T-helper 2 cell treated with Interferon-gamma antibody and Interleukin-4, amounts not matched to agents 100 ng/mL and 5 ng/mL, for 36 hours (primary cell): ENCODE measurements around the gene TJP2. TPM values are rescaled to one million over a fixed set of nuclear protein-coding genes. Genes with fewer than 3 reads are reported as not detected.
"Not testable (repeated sequence)": the region's sequence is repeated elsewhere in the genome, so short reads cannot be mapped to it uniquely, and the experiment has no call there.

ENCODE experiments used
- intact Hi-C: fragments of 100-400 bp; cut with micrococcal nuclease; formaldehyde crosslinking; loops from one replicate; pipeline ENCODE4 v1.15.1; 2023
- total RNA-seq: library from RNA; stranded (reverse); gene quantifications from 2 replicates; pipeline ENCODE4 v1.2.3, GENCODE V29; 2022

TJP2 gene
- total RNA-seq, 1 donor from 2014 or later: 31.9 TPM

GRCh38 chr9:69157751-69158466 is 16.2 kb upstream of the TJP2 start:
- intact Hi-C loops: loop anchor here (1.0 kb wide), 1 partner anchor 35 kb away; no protein-coding TSS in a partner anchor

DNA sequence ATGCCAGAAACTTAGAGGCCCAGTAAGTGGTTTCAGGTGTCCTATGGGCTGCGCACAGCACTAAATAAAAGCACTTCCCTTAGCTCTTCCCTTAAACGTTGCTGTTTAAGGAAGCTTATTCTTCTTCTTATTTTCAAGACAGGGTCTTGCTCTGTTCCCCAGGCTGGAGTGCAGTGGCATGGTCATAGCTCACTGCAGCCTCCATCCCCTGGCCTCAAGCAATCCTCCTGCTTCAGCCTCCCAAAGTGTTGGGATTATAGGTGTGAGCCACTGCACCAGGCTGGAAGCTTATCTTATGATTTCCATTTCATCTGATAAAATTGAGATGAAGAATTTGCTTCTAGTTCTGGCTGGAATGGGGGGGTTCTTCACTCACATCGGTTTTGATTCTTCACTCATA is 15.6 kb upstream of the TJP2 start:
- intact Hi-C loops: loop anchor here (1.0 kb wide), 1 partner anchor 35 kb away; no protein-coding TSS in a partner anchor

DNA sequence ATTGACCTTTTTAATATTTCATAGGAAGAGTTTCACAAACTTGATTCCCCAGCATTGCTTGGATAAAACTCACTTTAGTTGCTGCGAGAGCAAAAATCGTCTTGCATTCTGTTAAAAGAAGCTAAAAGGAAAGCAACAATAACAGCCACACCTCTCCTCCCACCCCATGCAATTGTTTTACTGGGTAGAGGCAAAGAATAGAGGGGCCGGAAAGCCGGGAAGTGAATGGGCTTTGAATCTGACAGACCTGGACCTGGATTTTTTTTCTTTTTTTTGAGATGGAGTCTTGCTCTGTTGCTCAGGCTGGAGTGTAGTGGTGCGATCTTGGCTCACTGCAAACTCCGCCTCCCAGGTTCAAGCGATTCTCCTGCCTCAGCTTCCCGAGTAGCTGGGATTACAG is 9.5 kb upstream of the TJP2 start:
- intact Hi-C loops: not testable (repeated sequence)

DNA sequence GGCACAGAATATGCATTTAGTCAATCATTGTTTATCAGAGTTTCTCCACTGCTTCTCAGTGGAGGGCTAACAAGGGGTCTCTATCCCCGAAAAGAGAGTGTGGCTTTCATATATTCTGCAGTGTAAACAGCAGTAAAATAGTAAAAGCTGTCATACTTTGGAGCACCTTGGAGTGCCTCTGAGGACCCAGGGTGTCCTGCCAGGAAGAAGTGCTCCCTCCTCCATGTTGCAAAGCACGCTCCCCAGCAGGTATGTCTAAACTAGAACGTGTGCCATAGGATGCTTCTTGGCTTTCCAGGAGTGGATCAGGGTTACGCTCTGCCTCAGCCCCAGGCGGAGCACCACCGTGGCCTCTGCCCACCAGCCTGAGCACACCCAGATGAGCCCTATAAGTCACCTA is 8.5 kb upstream of the TJP2 start:
- intact Hi-C loops: no loop called here

- intact Hi-C loops: loop anchor here (1.0 to 2.0 kb wide), 2 partner anchors 12 to 48 kb away; no protein-coding TSS in a partner anchor
Measured at GRCh38 chr9:69168709-69169217, 5.3 kb upstream of the TJP2 start.

DNA sequence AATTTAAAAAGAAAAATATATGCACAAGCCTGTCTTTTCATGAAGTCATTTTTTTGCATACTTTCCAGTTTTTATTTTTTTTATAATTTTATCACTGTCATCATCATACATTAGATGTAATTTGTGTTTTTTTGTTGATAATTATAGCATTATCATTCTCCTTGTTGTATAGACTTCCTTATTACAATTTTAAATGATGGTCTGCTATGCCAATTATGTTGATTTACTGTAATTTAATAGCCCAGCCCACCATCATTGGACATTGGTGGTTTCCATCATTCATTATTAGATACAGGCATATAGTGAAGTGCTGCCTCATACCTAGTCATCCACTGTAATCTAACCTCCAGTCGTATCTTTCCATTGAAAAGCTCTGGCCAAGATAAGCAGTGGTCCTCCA is 3.8 kb upstream of the TJP2 start:
- intact Hi-C loops: loop anchor here (5.0 to 10.0 kb wide), 4 partner anchors 133 to 1245 kb away; partner anchors contain the start of genes FXN, KLF9 and SMC5

DNA sequence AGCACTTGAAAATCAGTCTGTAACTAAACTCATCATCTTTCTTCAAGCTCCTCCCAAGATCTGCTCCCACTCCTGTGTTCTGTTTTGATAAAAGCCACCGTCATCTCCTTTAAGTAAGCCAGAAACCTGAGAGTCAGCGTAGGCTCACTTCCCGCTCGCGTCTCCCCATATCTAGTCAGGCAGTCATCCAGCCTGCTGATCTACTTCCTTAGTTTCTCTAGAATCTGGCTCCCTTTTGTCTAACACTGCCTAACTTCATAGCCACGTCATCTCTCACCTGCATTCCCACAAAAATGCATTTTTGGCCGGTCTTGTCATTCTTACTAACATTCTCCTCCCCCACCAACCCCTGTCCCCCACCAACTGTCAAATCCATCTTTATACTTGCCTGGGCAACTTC is 3.0 kb upstream of the TJP2 start:
- intact Hi-C loops: loop anchor here (5.0 to 10.0 kb wide), 4 partner anchors 134 to 1244 kb away; partner anchors contain the start of genes FXN, KLF9 and SMC5

- intact Hi-C loops: loop anchor here (5.0 to 10.0 kb wide), 4 partner anchors 134 to 1243 kb away; partner anchors contain the start of genes FXN, KLF9 and SMC5
Measured at GRCh38 chr9:69171517-69171916, 2.6 kb upstream of the TJP2 start.

- intact Hi-C loops: loop anchor here (5.0 to 10.0 kb wide), 4 partner anchors 136 to 1242 kb away; partner anchors contain the start of genes FXN, KLF9 and SMC5
Measured at GRCh38 chr9:69172895-69173294, 1.2 kb upstream of the TJP2 start.

GRCh38 chr9:69173497-69173890 is 583 bp upstream of the TJP2 start:
- intact Hi-C loops: loop anchor here (5.0 to 10.0 kb wide), 4 partner anchors 136 to 1241 kb away; partner anchors contain the start of genes FXN, KLF9 and SMC5

- intact Hi-C loops: loop anchor here (2.0 to 10.0 kb wide), 5 partner anchors 18 to 1240 kb away; partner anchors contain the start of genes FXN, KLF9 and SMC5
Measured at GRCh38 chr9:69174616-69175463, 763 bp downstream of the TJP2 start.

DNA sequence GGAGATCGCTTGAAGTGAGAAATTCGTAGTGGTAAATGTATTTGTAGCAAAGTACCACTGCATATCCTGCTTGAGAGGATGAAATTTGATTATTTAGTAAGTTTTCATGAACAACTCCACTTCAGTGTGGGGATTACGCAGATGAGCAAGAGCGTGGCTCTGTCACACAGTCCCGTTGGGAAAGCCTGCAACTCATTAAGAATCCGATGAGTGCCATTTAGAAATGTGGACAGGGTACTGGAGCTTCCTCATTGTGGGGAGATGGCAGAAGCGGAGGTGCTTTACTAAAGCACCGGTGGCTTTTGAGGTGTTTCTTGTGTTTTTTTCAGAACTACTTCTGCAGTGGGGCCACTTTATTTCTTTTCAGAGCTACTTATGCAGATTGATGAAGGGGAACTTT is 1.4 kb downstream of the TJP2 start:
- intact Hi-C loops: loop anchor here (2.0 to 10.0 kb wide), 4 partner anchors 17 to 1239 kb away; partner anchors contain the start of genes KLF9 and SMC5

DNA sequence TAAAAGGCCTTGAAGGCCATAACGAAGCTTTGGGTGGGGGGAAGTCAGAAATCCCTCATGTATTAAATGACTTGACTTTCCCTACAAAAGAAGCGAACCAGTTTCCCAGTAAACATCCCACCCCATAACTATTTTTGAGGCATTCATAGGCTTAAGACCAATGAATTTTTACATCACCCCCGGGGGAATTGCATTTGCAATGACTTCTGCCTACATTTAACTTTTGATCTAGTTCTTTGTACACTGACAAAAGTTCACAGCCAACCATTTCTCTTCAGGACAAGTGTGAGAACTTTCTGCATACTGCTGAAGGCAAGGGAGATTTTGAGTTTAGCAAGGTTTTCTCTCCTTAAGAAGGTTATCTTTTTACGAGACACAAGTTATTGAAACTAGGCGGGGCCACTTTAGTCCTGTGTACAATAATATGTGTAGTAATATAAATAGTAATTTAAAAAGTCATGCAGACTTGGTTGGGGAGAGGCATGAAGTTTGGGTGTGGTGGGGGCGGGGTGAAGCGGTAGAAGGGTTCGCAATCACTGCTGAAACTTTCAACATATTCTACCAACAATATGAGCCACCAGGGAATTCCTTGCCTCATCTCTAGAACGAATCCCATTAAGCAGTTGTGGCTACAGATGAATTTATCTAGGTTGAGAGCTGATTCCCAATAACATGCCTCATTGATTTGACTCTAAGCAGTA is 2.5 kb downstream of the TJP2 start:
- intact Hi-C loops: loop anchor here (10.0 kb wide), 3 partner anchors 658 to 1238 kb away; partner anchors contain the start of genes KLF9 and SMC5

DNA sequence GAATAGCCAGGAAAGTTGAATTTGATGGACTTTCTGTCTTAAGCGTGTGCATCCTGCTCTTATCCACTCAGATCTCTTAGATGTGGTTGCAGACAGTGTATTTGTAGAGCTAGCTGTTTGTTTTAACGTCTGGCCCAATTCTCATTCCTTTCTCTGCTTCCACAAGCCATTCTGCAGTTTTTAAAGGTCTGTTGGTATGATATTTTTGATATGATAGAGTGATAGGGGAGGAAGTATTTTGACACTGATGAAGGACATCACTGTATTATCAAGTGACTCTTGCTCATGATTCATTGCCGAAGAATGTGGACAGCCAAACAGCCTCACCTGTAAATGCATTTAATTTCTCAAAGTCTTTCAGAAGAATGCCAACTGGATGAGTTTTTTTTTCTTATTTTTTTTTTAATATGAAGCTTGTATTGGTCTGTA is 4.5 kb downstream of the TJP2 start:
- intact Hi-C loops: loop anchor here (10.0 kb wide), 3 partner anchors 656 to 1236 kb away; partner anchors contain the start of genes KLF9 and SMC5

DNA sequence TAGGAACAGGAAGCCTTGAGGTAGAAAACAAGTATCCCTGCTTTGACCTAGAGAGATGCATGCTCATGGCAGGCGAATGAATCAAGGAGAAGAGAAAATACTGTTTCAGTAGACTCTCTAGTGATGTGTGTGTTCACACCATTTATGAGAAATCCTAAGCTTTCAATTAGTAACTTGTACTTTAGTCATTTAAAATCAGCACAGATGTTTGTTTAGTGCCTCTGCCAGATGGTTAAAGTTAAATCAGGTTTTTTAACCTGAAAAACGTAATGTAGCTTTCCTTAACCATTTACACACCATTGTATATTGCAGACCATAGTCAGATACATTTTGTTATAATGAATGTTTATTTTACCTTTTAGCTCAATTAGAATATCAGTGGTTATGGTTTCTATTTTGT is 5.0 kb downstream of the TJP2 start:
- intact Hi-C loops: loop anchor here (10.0 kb wide), 3 partner anchors 656 to 1236 kb away; partner anchors contain the start of genes KLF9 and SMC5

GRCh38 chr9:69180200-69180599 is 6.1 kb downstream of the TJP2 start:
- intact Hi-C loops: loop anchor here (1.0 to 2.0 kb wide), 2 partner anchors 11 to 57 kb away; no protein-coding TSS in a partner anchor

DNA sequence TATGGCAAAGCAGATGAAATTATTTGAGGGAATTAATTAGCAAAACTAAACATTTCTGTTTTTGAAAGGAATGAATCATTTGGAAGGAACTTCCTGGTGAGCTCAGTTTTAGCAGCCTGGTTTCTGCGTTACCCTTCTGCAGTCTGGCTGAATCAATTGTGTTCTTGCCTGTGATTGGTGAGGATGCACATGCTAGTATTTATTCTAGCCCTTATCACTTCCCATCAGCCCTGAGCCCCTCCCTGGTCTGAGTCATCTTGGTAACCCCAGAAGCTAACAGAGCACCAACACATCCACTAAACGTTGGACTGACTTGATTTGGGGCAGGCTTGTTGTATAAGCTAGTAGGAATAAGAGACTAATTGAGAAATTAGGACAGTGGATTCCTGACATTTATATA is 6.6 kb downstream of the TJP2 start:
- intact Hi-C loops: loop anchor here (1.0 to 2.0 kb wide), 2 partner anchors 11 to 58 kb away; no protein-coding TSS in a partner anchor

- intact Hi-C loops: loop anchor here (2.0 kb wide), 1 partner anchor 59 kb away; no protein-coding TSS in a partner anchor
Measured at GRCh38 chr9:69181908-69182353, 7.9 kb downstream of the TJP2 start.

GRCh38 chr9:69184266-69184665 is 10.2 kb downstream of the TJP2 start:
- intact Hi-C loops: no loop called here
